HG02610 (cell line): Measurements from ENCODE around the gene SNX30.

Experiments used
- ATAC-seq: cut with Tn5 transposase; IDR thresholded peaks from one replicate; pipeline ENCODE4 v1.9.1; 2021; ENCODE audit warnings: mild to moderate bottlenecking, moderate library complexity; ENCODE audit not compliant: unreplicated experiment

SNX30 gene

GRCh38 chr9:112782218-112782617 lies 31.7 kb downstream of the SNX30 start:
- no peak for ATAC-seq

DNA sequence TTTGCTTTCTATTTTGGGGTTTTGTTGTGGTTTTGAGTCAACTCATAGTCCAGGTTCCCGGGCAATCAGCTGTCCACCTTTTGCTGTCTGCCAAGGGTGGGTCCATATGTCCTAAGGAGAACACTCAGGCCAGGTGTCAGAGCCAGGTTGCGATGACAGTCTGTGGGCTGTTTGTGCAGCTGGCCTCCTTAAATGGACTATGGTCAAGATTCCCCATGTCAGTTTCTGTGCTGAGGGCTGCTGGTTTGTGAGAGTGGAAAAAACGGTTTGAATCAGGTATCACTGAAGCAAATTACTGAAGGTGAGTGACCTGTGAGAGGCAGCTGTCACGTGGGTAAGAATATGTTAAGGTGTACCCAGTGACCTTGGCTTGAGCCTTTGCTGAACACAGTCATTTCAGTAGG lies 33.0 kb downstream of the SNX30 start:
- no peak for ATAC-seq

DNA sequence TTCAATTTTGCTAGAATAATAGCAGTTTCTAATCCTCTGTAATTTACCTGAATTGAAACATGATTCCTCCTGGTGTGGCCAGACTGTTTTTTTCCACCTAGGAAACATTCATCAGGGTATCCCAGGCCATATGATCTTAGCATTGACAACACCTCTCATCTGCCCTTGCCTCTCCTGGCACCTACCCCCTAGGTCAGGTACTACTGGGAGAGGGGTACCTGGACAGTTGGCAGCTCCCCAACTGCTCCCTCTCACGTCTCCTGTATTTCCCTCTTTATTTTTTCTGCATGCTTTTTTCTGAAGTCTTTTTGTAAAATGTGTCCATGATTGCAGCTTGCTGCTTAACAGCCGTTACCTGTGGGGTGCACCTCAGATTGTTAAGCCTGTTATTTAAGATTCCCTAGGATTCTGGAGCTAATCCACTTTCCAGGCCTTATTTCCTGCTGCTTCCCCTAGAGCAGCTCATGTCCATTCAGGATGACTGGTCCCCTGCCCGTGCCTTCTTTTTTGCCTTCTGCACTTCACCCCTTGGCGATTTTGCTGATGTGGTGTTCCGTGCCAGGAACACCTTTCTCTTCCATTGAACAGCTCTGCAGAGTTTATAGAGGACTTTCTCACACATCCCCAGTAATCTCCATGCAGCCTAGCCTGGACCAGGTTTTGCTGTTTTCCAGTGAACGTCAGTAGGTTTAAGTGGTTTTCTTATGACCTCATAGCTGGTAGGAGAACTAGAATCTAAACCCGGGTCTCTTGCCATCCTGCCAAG lies 33.6 kb downstream of the SNX30 start:
- ATAC-seq, result no peak

DNA sequence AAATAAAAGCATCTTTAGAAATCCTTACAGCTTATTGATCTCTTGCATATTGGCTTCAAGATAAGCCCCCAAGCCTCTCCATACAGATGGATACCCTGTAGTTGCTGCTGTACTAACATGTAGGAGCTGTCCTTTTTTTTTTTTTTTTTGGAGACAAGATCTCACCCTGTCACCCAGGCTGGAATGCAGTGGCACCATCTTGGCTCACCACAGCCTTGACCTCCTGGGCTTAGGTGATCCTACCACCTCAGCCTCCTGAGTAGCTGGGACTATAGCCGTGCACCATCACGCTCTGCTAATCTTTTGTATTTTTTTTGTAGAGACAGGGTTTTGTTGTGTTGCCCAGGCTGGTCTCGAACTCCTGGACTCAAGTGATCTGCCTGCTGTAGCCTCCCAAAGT lies 35.4 kb downstream of the SNX30 start:
- no peak for ATAC-seq

DNA sequence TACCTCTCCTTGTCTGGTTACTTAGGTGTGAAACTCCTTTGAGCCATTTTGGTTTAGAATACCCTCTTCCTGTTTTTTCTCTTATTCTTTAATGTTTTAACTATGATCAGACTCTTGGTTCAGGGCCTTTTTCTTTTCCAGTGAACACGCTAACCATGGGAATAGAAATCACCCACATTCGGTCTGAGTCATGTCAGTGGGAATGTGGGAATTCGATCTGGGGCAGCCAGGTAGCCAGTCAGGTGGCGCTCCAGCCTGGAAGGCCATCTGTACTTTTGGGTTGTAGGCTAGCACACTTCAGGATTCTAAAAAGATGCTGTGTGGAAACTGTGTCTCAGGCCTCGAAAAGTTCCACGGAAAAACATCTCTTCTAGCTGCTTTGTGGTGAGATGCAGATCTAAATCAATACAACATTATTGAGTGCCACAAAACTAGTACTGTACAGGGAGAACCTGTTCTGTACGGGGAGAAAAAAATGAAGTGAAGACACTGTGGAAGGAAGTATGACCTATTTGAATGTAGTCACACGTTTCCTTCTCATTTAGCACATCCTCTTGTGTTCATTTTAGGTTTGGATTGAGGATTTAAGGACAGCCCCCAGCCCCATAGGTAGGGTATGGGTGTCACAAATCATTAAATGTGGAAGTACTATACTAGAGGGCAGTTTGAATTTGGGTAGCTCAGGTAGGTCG lies 36.4 kb downstream of the SNX30 start:
- no peak for ATAC-seq

DNA sequence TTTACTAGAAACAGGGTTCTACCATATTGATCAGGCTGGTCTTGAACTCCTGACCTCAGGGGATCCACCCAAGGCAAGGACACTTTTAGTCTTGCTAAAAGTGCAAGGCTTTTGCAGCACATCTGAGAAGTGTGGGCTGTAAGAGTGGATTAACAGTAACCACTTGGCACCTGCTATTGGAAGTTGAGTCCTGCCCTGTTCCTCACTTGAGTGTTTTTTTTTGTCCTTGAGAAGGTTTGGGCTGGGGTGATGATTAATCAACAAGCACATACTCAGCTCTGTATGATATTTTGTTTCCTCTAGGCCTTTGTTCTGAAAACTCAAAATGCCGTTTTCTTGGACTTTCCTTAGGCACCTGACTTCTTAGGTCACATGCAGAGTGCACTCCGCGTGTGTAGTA lies 37.4 kb downstream of the SNX30 start:
- no peak for ATAC-seq

DNA sequence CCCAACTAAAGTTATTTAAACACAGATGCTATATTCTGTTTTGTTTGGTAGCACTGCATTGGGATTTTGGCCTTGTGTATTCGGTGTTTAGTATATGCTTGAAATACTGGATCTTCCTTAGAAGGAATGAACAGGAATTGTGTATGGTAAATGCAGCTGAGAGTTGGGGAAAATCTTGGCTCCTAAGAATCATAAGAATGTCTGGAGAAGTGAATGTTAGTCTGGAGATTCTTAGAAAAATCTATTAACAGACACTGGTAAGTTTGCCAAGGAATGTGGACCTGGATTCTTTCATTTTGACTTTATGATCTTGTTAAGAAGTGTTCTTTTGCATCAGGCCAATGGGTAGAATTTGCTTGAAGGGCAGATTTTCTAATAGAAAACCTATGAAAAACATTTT lies 38.9 kb downstream of the SNX30 start:
- no peak for ATAC-seq

DNA sequence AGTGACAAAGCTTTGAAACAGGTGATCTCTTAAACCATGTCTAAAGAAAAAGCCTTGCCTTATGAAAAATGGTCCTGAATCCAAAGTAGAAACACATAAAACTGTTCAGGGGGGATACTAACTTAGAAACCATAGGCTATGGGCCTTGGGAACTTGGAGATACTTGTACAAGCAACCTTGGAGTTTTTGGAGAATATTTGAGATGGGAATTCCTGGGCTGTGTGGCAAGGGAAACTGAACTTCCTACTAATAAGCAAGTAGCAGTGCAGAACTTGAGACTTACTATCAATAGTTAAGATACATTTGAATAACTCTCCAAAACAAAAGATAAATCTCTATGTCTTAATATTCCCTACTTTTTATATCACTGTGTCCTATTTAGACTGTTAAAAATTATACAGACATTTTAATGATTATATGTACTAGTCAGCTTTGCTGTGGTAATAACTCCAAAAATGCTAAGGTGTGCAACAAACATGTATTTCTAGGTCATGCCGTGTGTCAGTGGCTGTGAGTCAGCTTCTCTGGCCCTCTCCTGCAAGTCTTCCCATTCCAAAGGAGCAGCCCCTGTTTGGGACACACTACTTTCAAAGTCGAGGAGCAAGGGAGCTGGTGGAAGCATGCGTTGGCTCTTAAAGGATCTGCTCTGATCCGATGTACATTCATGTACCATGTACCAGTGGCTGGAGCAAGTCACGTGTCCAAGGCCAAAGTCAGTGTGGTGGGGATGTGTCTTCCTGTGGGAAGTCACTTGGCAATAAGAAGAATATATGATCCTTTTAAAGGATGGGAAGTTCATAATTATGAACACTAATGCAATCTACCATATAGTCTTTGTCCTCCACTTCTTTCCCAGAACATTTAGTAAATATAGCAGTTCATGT lies 39.6 kb downstream of the SNX30 start:
- ATAC-seq, result no peak

- no peak for ATAC-seq
These were observed 42.1 kb downstream of the SNX30 start for GRCh38 chr9:112792670-112793069.

- ATAC-seq, result peak; percentile 66
These were observed 42.8 kb downstream of the SNX30 start for GRCh38 chr9:112793213-112793810.

- no peak for ATAC-seq
These were observed 44.2 kb downstream of the SNX30 start for GRCh38 chr9:112794731-112795130.

- ATAC-seq, result no peak
These were observed 45.4 kb downstream of the SNX30 start for GRCh38 chr9:112795921-112796320.

GRCh38 chr9:112796485-112796884 lies 45.9 kb downstream of the SNX30 start:
- ATAC-seq, result no peak

DNA sequence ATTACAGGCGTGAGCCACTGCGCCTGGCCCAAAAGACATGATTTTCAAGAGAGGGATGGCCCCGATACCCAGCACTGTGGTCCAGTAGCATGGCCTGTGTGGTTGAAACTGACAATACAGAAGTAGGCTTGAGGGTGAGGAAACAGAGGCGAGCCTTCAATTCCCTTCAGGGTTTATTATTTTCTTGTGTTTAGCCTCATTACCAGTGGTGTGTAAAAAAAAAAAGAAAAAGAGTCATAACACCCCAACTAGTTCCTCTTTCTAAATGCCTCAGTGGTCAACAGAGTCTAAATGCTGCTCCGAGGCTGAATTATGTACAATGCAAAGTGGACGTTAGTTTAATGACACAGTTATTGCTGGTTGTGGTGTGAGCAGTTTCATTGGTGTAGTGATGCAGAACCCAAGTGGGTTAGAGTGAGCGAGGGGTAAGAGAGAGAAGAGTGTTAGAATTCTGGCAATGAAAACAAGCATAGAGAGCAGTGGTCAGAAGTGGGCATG lies 58.8 kb downstream of the SNX30 start:
- ATAC-seq, result peak; percentile 98

- no peak for ATAC-seq
These were observed 59.3 kb downstream of the SNX30 start for GRCh38 chr9:112809906-112810305.

DNA sequence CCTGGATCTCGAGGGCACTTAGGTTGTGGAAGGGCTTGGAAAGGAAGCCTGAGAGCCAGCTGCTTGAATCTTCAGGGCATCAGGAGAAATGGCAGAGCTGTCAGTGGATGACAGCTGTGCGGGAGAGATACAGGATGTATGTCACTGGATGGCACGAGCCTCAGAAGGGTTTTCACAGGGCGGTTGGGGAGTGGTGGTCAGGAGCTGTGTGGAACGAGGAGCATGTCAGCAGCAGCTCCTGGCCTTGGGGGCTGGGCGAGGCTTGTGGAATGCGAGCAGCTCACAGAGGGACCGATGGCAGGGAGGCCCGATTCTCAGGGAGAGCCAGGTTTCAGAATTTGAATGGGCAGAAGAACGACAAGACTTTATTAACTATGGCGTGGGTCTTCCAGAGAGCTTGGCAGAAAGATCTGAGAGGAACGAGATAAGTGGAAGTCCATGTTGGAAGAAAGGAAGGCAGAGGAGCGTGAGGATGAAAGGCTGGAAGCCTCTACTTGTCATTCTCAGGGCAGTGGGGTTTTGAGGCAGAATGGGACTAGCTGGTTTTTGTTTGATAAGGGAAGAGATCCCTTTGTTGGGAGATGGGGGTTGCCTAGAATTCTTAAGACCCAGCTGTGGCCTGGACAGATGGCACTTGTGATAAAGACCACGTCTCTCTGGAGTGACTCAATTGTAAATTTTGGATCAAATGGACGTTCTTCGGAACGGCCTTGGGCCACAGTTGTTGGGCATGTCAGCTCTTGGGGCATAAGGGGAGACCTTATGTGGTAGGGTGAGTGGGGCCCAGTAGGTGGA lies 60.3 kb downstream of the SNX30 start:
- ATAC-seq, result no peak

GRCh38 chr9:112811518-112811917 lies 61.0 kb downstream of the SNX30 start:
- ATAC-seq, result no peak

GRCh38 chr9:112815868-112816267 lies 65.3 kb downstream of the SNX30 start:
- no peak for ATAC-seq

DNA sequence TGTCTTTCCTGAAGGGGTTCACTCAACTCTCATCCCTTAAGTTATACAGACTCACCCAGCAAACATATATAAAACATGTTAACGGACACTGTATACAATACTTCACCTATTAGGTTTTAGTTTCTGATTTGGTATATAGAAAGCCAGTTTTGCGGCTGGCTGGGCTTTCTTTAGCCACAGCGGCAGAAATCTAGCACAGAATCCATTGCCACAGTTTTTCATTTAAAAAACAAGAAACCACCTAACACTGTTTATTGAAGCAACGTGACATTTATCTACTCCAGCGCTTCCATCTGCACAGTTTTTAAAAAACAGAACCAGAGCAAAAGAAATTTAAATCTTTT lies 67.3 kb downstream of the SNX30 start:
- peak; percentile 73 for ATAC-seq
